ENCODE measurements around the gene P4HA2.

DNA sequence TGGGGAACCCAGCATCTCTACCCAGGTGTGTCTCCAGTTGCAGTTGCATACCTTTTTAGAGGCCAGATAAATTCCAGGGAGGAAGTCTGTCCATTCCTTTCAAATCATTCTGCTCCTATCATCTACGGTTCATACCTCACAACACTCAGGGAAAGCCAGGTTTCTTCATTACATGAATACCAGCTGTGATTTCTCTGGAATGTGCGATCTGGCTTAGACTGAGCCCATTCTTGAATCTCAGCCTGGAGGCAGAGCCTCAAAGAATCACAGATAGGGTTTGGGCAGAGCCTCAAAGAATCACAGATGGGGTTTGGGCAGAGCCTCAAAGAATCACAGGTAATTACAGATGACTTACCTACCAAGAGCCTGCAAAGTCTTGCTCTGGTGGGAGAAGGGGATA lies 7.2 kb downstream of the P4HA2 start:
- TF ChIP-seq, protein P1, sequence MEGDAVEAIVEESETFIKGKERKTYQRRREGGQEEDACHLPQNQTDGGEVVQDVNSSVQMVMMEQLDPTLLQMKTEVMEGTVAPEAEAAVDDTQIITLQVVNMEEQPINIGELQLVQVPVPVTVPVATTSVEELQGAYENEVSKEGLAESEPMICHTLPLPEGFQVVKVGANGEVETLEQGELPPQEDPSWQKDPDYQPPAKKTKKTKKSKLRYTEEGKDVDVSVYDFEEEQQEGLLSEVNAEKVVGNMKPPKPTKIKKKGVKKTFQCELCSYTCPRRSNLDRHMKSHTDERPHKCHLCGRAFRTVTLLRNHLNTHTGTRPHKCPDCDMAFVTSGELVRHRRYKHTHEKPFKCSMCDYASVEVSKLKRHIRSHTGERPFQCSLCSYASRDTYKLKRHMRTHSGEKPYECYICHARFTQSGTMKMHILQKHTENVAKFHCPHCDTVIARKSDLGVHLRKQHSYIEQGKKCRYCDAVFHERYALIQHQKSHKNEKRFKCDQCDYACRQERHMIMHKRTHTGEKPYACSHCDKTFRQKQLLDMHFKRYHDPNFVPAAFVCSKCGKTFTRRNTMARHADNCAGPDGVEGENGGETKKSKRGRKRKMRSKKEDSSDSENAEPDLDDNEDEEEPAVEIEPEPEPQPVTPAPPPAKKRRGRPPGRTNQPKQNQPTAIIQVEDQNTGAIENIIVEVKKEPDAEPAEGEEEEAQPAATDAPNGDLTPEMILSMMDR (IDR thresholded peaks at IDR 0.05): no peak
- TF ChIP-seq POLR2A (IDR thresholded peaks at IDR 0.05): no peak

Measured in body of pancreas (tissue), 4 donors.